HG03575 (cell line): Measurements from ENCODE around the gene BICD2.

Source experiments
- ATAC-seq: cut with Tn5 transposase; IDR thresholded peaks from one replicate; pipeline ENCODE4 v1.9.1; 2021; ENCODE audit not compliant: unreplicated experiment, insufficient number of reproducible peaks, low FRiP score; ENCODE audit errors: extremely low read depth

Gene BICD2

GRCh38 chr9:92719028-92719647 is 45.5 kb downstream of the BICD2 start:
- no peak for ATAC-seq

DNA sequence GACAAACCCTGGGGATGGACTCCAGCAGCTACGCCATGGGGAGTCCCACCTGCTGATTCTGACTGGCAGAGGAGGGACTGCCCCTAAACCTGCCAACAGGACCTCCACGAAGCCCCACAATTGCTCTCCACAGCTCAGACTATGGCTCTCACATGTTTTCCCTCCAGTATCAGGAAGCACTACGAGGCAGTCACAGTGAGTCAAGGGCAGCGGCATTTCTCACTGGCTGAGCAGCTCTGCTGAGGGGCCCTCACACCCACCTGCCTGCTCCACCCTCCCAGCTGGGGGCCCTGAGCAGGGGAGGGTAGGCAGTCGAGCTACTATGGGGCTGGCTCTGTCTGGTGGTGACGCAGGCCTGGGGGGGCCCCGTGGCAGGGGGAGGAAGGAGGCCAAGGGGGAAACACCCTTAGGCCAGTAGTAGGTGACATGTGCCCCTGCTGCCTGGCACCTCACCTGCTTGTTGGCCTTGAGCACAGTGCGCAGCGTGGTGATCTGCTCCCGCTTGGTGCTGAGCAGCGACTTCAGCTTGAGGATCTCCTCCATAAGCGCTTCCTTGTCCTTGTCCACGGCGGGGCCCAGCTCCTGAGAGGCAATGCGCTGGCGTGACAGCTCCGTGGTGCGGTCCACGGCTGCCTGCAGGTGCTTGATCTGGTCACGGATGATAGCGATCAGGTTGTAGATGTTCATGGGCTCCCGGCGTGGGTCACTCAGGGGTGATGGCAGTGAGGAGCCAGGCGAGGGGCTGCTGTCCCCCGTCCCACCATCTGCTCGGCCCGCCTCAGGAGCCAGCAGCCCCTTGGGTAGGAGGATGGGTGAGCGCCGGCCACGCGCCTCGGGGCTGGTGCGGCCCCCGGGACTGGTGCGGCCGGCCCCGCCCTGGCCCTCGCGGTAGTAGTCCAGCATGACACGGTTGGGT is 46.3 kb downstream of the BICD2 start:
- no peak for ATAC-seq

DNA sequence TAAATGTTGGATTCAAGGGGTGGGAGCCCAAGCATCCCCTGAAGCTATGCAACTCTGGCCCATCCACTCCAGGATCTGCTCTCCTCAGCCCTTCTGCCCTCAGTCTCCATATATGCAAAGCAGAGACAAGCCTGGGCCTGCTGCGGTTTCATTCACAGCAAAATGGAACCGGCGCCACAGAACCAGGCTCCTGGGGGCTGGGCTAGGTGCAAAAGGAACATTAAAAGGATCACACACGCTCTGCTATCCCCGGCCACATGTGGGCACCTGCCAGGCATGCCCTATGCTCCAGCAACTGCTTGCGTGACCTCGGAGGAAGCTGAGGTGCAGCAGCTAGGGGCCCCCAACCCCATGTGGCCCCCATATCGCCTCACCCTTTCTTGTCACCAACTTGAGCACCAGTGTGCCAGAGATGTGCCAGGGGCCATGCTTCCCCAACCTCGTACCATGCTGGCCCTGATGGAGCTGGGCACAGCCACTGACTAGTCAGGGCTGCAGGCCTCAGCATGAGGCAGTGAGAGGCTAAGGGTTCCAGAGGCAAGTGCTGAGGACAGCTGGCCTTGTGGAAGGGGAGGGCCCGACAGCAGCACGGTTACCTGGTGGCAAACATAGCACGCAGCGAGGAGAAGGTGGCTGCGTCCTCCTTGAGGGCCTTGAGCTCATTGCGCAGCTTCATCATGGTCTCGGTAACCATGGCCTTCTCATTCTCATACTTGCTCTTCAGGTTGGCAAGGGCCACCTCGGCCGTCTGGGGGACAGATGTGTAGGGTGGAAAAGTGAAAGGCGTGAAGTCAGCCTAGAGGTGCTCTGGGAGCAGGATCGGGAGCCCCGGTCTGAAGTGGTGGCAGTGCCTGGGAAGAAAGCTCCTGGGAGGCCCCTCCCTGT is 47.2 kb downstream of the BICD2 start:
- ATAC-seq = no peak

GRCh38 chr9:92716557-92716956 is 48.1 kb downstream of the BICD2 start:
- ATAC-seq = no peak

DNA sequence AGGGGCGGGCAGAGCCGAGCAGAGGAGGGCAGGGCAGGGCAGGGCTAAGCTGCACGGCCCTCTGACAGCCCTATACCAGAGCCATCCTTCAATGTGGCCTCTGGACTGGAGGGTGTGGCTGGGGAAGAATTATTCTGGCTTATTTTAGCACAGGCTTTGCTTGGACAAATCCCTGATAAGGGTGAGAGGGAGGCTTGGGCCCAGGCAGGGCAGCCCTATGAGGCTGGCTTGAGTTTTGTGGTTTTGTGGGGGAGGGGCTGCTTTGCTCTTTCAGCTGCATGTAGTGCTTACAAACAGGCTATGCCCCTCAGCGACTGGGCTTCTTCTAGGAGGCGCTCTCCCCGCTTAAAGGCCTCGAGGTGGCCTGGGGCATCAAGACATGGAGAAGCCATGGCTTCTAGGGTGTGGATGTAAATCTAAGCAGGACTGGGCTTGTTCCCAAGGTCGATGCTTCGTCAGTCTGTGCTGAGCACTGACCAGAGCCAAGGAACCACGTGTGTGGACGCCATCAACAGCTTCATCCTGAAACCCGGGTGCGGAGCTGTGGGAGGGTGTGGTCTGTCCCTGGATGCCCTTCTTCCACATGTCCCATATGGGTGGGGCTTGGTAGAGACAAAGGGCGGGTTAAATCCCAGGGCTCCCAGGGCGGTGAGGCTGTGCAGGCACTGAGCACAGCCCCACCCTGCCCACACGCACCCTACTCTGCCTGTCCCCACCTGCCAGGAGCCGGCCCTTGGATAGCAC is 49.0 kb downstream of the BICD2 start:
- ATAC-seq = no peak

GRCh38 chr9:92714787-92715487 is 49.7 kb downstream of the BICD2 start:
- ATAC-seq = no peak

- no peak for ATAC-seq
Measured at GRCh38 chr9:92714016-92714415, 50.6 kb downstream of the BICD2 start.

DNA sequence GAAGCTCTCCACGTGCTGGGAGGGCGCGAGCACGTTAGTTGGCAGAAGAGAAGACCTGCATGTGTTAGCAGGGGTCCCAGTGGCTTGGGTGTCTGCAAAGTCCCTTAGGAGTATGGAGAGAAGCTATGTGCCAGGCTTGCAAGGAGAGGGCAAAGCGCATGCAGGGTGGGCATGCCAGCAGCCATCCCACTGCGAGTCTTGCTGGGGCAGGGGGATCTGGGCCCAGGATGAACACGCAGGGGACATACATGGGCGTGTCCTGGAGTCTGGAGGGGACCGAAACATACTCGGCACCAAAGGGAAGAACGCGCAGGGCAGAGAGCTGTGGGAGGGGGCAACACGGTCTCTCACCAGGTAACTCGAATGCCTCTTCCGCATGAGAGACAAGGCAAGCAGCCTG is 51.1 kb downstream of the BICD2 start:
- ATAC-seq = no peak

GRCh38 chr9:92712767-92713166 is 51.9 kb downstream of the BICD2 start:
- ATAC-seq = no peak

- ATAC-seq = no peak
Measured at GRCh38 chr9:92711844-92712243, 52.8 kb downstream of the BICD2 start.

DNA sequence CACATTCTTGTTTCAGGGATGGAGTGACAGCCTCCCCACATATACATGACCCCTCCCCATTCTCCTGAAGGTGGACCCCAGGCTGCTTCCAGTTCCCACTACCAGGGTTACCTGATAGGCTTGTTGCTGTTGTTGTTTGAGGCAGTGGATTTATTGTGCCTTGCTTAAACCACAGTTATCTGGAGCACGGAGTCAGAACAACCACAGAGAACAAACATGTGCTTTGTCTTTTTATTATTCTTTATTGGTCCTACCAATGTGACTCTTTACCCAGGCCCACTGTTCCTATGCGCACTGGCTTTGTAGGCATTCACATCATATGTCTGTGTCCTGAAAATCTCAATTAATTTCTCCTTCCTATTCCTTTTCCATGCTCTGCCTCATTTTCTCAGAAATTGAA is 53.5 kb downstream of the BICD2 start:
- ATAC-seq = no peak

DNA sequence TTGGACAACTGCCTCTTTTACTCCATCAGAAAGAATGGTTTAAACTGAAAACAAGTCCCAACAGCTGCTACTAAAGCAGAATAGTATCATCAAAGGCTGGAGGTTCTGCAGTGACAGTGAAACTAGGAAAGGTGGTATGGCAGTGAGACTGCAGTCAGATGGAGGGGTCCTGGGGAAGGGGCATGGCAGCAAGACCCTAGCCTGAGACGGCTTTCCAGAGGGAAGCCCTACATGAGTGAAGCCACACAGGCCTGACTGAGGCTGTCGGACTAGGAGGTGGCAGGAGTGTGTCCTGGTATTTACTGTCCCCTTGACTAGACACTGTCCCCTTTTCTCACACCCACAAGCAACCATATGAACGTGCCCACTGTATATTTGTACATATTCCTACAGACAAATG is 54.3 kb downstream of the BICD2 start:
- ATAC-seq = no peak

DNA sequence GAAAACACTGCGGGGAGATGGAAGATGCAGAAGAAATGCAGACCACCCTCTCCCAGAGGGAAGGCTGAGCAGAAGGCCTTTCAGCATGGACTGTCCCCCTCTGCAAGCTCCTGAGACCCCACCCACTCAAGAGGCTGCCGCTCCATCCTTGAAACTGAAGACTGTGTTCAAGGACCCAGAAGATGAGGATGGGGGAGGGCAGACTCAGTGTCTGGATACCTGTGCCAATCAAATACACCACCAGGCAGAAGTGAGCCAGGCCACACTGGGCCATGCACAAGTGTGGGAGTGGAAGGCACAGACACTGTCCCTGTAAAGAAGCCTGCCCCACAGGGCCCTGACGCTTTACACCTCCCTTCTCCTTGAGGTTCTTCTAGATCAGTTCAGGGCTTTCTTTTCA is 54.7 kb downstream of the BICD2 start:
- ATAC-seq = no peak

DNA sequence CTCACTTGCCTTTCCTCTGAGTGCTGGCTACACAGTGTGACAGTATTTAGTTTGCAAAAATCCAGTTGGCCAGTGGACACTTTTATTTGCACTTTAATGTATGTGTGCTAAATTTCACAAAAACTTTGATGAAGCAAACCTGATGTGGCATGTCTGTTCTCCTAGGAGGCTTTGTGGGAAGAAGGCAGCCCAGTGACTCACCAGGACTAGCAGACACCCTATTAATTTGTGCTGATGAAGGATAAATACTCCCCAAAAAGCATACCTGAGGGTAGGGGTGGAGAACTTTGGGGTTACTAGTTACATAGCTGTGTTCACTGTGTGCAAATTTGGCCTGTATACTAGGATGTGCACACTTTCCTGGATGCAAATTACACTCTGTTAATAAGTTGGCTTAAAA is 55.4 kb downstream of the BICD2 start:
- ATAC-seq = no peak

DNA sequence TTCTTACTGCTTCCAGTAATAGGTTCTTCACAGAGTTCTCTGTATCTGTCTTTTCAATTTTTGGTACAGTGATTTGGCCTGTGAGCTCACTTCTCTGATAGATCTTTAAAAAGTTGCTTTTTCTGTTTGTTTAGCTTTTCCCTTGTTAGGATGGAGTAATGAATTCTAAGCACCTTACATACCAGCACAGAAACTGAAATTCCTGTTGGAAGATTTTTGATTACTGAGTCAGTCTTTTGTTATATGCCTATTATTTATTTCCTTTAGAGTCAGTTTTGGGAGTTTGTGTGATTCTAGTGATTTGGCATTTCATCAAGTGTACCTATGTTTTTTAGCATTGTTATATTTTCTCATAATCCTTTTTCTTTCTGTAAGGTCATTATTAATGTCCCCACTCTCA is 57.1 kb downstream of the BICD2 start:
- ATAC-seq = no peak

- ATAC-seq = no peak
Measured at GRCh38 chr9:92706218-92706940, 58.3 kb downstream of the BICD2 start.

GRCh38 chr9:92704528-92704927 is 60.1 kb downstream of the BICD2 start:
- ATAC-seq = no peak

GRCh38 chr9:92696619-92697018 is 68.0 kb downstream of the BICD2 start:
- ATAC-seq = no peak
